Measurements from ENCODE around the gene EIF4B.

EIF4B gene

DNA sequence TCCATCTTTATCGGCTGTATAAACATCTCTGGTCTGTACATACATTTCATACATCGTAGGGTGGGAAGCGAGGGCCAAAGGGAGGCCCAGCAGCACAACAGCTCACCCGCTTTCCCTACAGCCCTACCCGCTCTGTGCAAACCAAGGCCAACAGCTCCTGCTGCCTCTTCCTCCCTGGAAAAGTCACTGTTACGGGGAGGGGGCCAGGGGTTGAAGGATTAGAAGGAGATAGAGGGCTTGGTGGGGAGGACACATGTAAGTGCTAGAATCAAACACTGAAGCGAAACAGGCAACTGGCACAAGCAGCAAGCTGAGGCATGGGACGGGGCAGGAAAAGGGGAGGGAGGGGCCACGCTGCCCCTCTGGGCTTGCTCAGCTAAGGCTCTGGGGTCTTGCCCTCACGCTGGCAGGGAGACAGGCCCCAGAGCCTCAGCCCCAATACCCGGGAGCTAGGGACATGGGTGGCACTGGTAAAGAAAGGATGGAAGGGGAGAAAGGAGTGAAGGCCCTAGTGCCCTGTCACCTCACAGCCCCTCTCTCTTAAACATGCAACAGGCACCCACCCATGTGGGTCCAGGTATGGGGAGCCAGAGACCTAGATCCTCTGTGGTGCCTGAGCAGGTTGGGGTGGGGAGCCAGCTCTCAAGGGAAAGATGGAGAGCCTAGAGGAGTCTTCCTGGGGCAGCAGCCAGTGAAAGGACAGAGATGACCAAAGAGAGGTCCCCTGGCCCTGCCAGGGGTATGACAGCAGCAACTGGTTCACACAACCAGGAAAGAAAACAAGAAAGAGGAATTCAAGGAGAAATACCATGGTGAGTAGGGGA is 58.6 kb downstream of the EIF4B start:
- Histone ChIP-seq H2BK5ac (ENCODE audit: low read depth, low read length, poor library complexity) (no peak overlapping the region), H3K4me3 (ENCODE audit: low read depth, low read length) (no peak overlapping the region), H2BK120ac (ENCODE audit: insufficient read depth, low read length, poor library complexity) (no peak overlapping the region), H3K36me3 (ENCODE audit: control insufficient read depth in 1 of 2, insufficient read depth in 2 of 2, low read length in 2 of 2) (peaks cover 14 to 20% of the 10 kb centered on the region in 2 experiments), H4K12ac (ENCODE audit: low read depth, low read length) (no peak overlapping the region), H3K14ac (ENCODE audit: low read length) (no peak overlapping the region), H3K27ac (ENCODE audit: low read depth, low read length) (no peak overlapping the region), H3K4me1 (ENCODE audit: control insufficient read depth in 1 of 2, insufficient read depth in 2 of 2, low read length in 2 of 2) (no peaks in the 10 kb centered on the region), H3K79me2 (ENCODE audit: control insufficient read depth, insufficient read depth, low read length, poor library complexity) (no peaks in the 10 kb centered on the region), H2BK12ac (ENCODE audit: low read length) (no peak overlapping the region), H3K18ac (ENCODE audit: low read length) (no peak overlapping the region), H2AK5ac (ENCODE audit: low read length) (no peak overlapping the region), H4K91ac (ENCODE audit: low read depth, low read length) (no peak overlapping the region), H3K23ac (ENCODE audit: low read length) (no peak overlapping the region), H4K8ac (ENCODE audit: low read depth, low read length) (no peak overlapping the region), H2AFZ (ENCODE audit: insufficient read depth, low read length, poor library complexity) (no peak overlapping the region), H3K9ac (ENCODE audit: low read length) (no peak overlapping the region), H3K4ac (ENCODE audit: low read depth, low read length) (no peak overlapping the region), H3K9me3 (ENCODE audit: insufficient read depth, low read depth, low read length) (peaks cover 4% of the 10 kb centered on the region), H3K27me3 (ENCODE audit: insufficient read depth, low read length) (no peaks in the 10 kb centered on the region), H3K4me2 (ENCODE audit: low read length) (no peak overlapping the region), H3K79me1 (ENCODE audit: low read length) (no peaks in the 10 kb centered on the region)
- DNase-seq, result no peak
- WGBS (ENCODE audit: extremely low coverage, insufficient coverage, insufficient read length), result no CpG with 5 or more reads among the region's 11 CpGs

DNA sequence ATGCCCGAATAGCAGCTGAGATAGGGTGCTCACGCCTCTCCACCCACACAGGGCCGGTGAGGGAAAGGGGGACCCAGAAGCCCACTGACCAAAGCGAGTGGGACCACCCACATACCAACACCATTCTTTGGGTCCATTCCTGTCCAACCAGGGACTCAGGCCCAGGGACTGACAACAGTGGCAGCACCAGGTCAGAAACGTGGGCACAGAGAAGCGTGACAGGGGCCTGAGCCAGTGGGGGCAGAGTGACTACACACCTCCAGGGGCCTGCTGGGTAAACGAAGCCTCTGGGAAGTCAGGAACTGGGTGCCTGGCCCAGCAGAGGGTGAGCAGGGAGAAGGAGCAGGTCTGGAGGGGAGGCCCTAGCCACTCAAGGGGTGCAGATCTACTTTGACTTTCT is 59.2 kb downstream of the EIF4B start:
- WGBS (ENCODE audit: extremely low coverage, insufficient coverage, insufficient read length), result no CpG with 5 or more reads among the region's 7 CpGs
- H3K14ac ChIP-seq (ENCODE audit: low read length), result no peak overlapping the region
- no peaks in the 10 kb centered on the region for H3K4me1 ChIP-seq (ENCODE audit: control insufficient read depth in 1 of 2, insufficient read depth in 2 of 2, low read length in 2 of 2)
- no peak overlapping the region for H4K91ac ChIP-seq (ENCODE audit: low read depth, low read length)
- H3K79me1 ChIP-seq (ENCODE audit: low read length), result no peaks in the 10 kb centered on the region
- no peak overlapping the region for H2BK5ac ChIP-seq (ENCODE audit: low read depth, low read length, poor library complexity)
- H3K18ac ChIP-seq (ENCODE audit: low read length), result no peak overlapping the region
- no peak overlapping the region for H3K9ac ChIP-seq (ENCODE audit: low read length)
- DNase-seq, result no peak
- H3K4me2 ChIP-seq (ENCODE audit: low read length), result no peak overlapping the region
- peaks cover 4% of the 10 kb centered on the region for H3K9me3 ChIP-seq (ENCODE audit: insufficient read depth, low read depth, low read length)
- H3K4me3 ChIP-seq (ENCODE audit: low read depth, low read length), result no peak overlapping the region
- no peaks in the 10 kb centered on the region for H3K27me3 ChIP-seq (ENCODE audit: insufficient read depth, low read length)
- H4K12ac ChIP-seq (ENCODE audit: low read depth, low read length), result no peak overlapping the region
- H3K23ac ChIP-seq (ENCODE audit: low read length), result no peak overlapping the region
- no peak overlapping the region for H2BK12ac ChIP-seq (ENCODE audit: low read length)
- H2AK5ac ChIP-seq (ENCODE audit: low read length), result no peak overlapping the region
- H3K79me2 ChIP-seq (ENCODE audit: control insufficient read depth, insufficient read depth, low read length, poor library complexity), result no peaks in the 10 kb centered on the region
- H2AFZ ChIP-seq (ENCODE audit: insufficient read depth, low read length, poor library complexity), result no peak overlapping the region
- H3K27ac ChIP-seq (ENCODE audit: low read depth, low read length), result no peak overlapping the region
- H3K36me3 ChIP-seq (ENCODE audit: control insufficient read depth in 1 of 2, insufficient read depth in 2 of 2, low read length in 2 of 2), result peaks cover 14 to 20% of the 10 kb centered on the region in 2 experiments
- no peak overlapping the region for H4K8ac ChIP-seq (ENCODE audit: low read depth, low read length)
- H3K4ac ChIP-seq (ENCODE audit: low read depth, low read length), result no peak overlapping the region
- H2BK120ac ChIP-seq (ENCODE audit: insufficient read depth, low read length, poor library complexity), result no peak overlapping the region

DNA sequence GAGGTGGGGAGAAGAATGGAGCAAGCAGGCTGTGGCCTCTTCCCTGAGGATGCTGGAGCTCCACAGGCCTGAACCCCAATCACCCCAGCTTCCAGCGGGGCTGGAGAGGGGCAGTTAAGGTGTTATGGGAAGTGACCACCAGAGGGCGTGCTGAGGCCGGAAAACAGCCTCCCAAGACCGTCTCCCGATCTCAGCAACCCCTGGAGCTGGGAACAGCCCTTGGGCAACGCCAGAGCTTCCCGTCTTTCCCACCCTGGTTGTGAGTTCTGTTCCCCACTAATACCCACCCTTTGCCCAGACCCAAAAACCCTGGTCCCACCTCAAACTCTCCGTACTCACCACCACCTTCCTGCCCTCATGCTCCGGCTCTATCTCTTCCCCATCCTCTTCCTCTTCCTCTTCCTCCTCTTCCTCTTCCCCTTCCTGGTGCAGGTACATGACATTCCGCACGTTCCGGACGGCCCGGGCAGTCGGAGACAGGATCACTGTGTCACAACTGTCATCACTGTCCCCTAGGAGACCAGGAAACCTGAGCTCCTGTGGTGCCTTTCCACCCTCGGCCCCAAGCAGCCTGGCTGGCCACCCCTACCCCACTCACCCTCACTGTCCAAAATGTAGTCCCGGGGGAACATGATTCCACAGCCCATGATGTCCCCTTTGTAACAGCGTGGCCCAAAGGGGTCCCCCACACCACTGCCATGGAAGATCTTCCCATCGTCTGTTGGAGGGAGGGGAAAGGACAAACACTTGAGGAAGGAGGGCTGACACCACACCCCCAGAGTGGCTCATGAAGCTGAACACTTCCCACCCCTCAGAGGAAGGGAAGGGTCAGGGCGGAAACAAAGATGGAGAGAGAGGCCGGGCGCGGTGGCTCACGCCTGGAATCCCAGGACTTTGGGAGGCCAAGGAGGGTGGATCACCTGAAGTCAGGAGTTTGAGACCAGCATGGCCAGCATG is 60.0 kb downstream of the EIF4B start:
- H3K27ac ChIP-seq (ENCODE audit: low read depth, low read length), result no peak overlapping the region
- peak; percentile 83 to 85 for DNase-seq
- no peak overlapping the region for H4K12ac ChIP-seq (ENCODE audit: low read depth, low read length)
- no peak overlapping the region for H2AFZ ChIP-seq (ENCODE audit: insufficient read depth, low read length, poor library complexity)
- no peak overlapping the region for H2BK120ac ChIP-seq (ENCODE audit: insufficient read depth, low read length, poor library complexity)
- H3K4me3 ChIP-seq (ENCODE audit: low read depth, low read length), result no peak overlapping the region
- no peak overlapping the region for H3K9ac ChIP-seq (ENCODE audit: low read length)
- no peak overlapping the region for H3K4me2 ChIP-seq (ENCODE audit: low read length)
- H4K91ac ChIP-seq (ENCODE audit: low read depth, low read length), result no peak overlapping the region
- H2BK5ac ChIP-seq (ENCODE audit: low read depth, low read length, poor library complexity), result no peak overlapping the region
- H4K8ac ChIP-seq (ENCODE audit: low read depth, low read length), result no peak overlapping the region
- H3K14ac ChIP-seq (ENCODE audit: low read length), result no peak overlapping the region
- no peaks in the 10 kb centered on the region for H3K79me2 ChIP-seq (ENCODE audit: control insufficient read depth, insufficient read depth, low read length, poor library complexity)
- H3K27me3 ChIP-seq (ENCODE audit: insufficient read depth, low read length), result no peaks in the 10 kb centered on the region
- H3K79me1 ChIP-seq (ENCODE audit: low read length), result no peaks in the 10 kb centered on the region
- no peak overlapping the region for H2BK12ac ChIP-seq (ENCODE audit: low read length)
- H2AK5ac ChIP-seq (ENCODE audit: low read length), result no peak overlapping the region
- no peaks in the 10 kb centered on the region for H3K4me1 ChIP-seq (ENCODE audit: control insufficient read depth in 1 of 2, insufficient read depth in 2 of 2, low read length in 2 of 2)
- no peak overlapping the region for H3K23ac ChIP-seq (ENCODE audit: low read length)
- no CpG with 5 or more reads among the region's 24 CpGs for WGBS (ENCODE audit: extremely low coverage, insufficient coverage, insufficient read length)
- H3K36me3 ChIP-seq (ENCODE audit: control insufficient read depth in 1 of 2, insufficient read depth in 2 of 2, low read length in 2 of 2), result peaks cover 14 to 20% of the 10 kb centered on the region in 2 experiments
- no peak overlapping the region for H3K4ac ChIP-seq (ENCODE audit: low read depth, low read length)
- H3K9me3 ChIP-seq (ENCODE audit: insufficient read depth, low read depth, low read length), result peaks cover 4% of the 10 kb centered on the region
- no peak overlapping the region for H3K18ac ChIP-seq (ENCODE audit: low read length)

DNA sequence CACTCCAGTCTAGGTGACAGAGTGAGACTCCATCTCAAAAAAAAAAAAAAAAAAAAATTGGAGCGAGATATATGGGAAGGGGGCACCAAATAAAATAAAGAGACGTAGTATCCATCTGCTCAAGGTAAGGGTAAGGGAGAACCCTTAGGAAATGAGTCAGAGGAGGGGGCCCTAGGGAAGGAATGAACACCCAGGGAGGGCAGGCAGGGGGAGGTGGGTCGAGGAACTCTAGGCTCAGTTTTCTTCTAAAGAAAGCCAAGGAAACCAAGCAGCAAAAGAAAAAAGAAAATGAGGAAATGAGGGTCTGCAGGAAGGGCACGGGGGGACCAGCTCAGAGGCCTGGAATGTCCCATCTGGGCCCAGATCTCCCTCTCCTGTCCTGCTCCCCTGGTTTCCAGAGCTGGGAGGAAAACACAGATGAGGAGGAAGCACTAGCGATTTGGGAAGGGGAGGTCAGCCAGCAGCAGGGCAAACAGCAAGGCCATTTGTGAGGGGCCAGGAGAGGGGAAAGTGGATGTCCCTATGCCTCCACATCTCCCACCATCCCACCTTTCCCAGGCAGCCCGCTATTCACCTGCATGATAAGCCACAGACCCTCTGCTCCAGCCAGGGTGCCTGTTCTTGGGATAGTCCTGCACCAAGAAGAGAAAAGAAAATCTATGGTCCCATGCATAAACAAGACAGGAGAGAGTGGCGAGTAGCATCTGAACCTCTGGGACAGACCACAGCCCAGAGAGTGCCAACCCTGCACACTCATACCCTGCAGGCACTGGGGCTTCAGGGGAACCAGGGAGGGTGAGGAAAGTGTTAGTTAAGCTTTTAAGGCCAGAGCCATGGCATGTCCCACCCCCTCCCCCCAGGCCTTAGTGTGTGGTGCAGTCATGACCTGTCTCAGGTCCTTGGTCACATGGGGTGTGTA is 61.1 kb downstream of the EIF4B start:
- no peak overlapping the region for H3K18ac ChIP-seq (ENCODE audit: low read length)

More for the DNA sequence above, 61.1 kb downstream of the EIF4B start:
- Histone ChIP-seq H2BK12ac (ENCODE audit: low read length) (no peak overlapping the region), H3K14ac (ENCODE audit: low read length) (no peak overlapping the region), H2AK5ac (ENCODE audit: low read length) (no peak overlapping the region), H2BK120ac (ENCODE audit: insufficient read depth, low read length, poor library complexity) (no peak overlapping the region), H3K23ac (ENCODE audit: low read length) (no peak overlapping the region), H3K4me2 (ENCODE audit: low read length) (no peak overlapping the region), H2AFZ (ENCODE audit: insufficient read depth, low read length, poor library complexity) (no peak overlapping the region), H3K36me3 (ENCODE audit: control insufficient read depth in 1 of 2, insufficient read depth in 2 of 2, low read length in 2 of 2) (peaks cover 14 to 20% of the 10 kb centered on the region in 2 experiments), H3K9ac (ENCODE audit: low read length) (no peak overlapping the region), H3K27me3 (ENCODE audit: insufficient read depth, low read length) (no peaks in the 10 kb centered on the region), H4K91ac (ENCODE audit: low read depth, low read length) (no peak overlapping the region), H3K4me3 (ENCODE audit: low read depth, low read length) (no peak overlapping the region), H3K4ac (ENCODE audit: low read depth, low read length) (no peak overlapping the region), H3K79me2 (ENCODE audit: control insufficient read depth, insufficient read depth, low read length, poor library complexity) (no peaks in the 10 kb centered on the region), H2BK5ac (ENCODE audit: low read depth, low read length, poor library complexity) (no peak overlapping the region), H3K4me1 (ENCODE audit: control insufficient read depth in 1 of 2, insufficient read depth in 2 of 2, low read length in 2 of 2) (no peaks in the 10 kb centered on the region), H3K79me1 (ENCODE audit: low read length) (no peaks in the 10 kb centered on the region), H3K27ac (ENCODE audit: low read depth, low read length) (no peak overlapping the region), H4K12ac (ENCODE audit: low read depth, low read length) (no peak overlapping the region), H4K8ac (ENCODE audit: low read depth, low read length) (no peak overlapping the region), H3K9me3 (ENCODE audit: insufficient read depth, low read depth, low read length) (peaks cover 4% of the 10 kb centered on the region)
- no CpG with 5 or more reads among the region's 7 CpGs for WGBS (ENCODE audit: extremely low coverage, insufficient coverage, insufficient read length)
- DNase-seq, result no peak
